KMS-11 (cell line): ENCODE data around the gene ZNF618.

Experiments
- H2AFZ ChIP-seq: fragments of 200-600 bp; sonication (generic); 2 replicates; pipeline ENCODE4 v1.6.1; 2016; ENCODE audit warnings: antibody characterized with exemption, mixed run types, low read depth
- H3K27ac ChIP-seq: fragments of 200-600 bp; sonication (generic); 2 replicates; pipeline ENCODE4 v1.6.1; 2016; ENCODE audit warnings: mild to moderate bottlenecking, mixed run types
- H3K27me3 ChIP-seq: fragments of 200-600 bp; sonication (generic); 2 replicates; pipeline ENCODE4 v1.6.1; 2017; ENCODE audit warnings: mild to moderate bottlenecking, low read depth, mixed run types, moderate library complexity; ENCODE audit not compliant: insufficient read depth
- H3K36me3 ChIP-seq: fragments of 200-600 bp; sonication (generic); 2 replicates; pipeline ENCODE4 v1.6.1; 2017; ENCODE audit warnings: mild to moderate bottlenecking, mixed run types; ENCODE audit not compliant: insufficient read depth
- H3K4me1 ChIP-seq: fragments of 200-600 bp; sonication (generic); 2 replicates; pipeline ENCODE4 v1.6.1; 2016; ENCODE audit warnings: mild to moderate bottlenecking, low read depth, mixed run types; ENCODE audit not compliant: poor library complexity, severe bottlenecking
- H3K4me2 ChIP-seq: fragments of 200-600 bp; sonication (generic); 2 replicates; pipeline ENCODE4 v1.7.0; 2016; ENCODE audit warnings: mild to moderate bottlenecking, mixed run types
- H3K4me3 ChIP-seq: fragments of 200-600 bp; sonication (generic); IDR thresholded peaks from 2 replicates; pipeline ENCODE4 v1.6.1; 2017; ENCODE audit warnings: low read depth, low read length, mixed read lengths; ENCODE audit not compliant: insufficient read depth
- H3K79me2 ChIP-seq: fragments of 200-600 bp; sonication (generic); 2 replicates; pipeline ENCODE4 v1.6.1; 2016; ENCODE audit warnings: low read depth, mixed run types; ENCODE audit not compliant: insufficient read depth
- H3K9ac ChIP-seq: fragments of 200-600 bp; sonication (generic); 2 replicates; pipeline ENCODE4 v1.6.1; 2016; ENCODE audit warnings: mild to moderate bottlenecking, mixed run types
- H4K20me1 ChIP-seq: fragments of 200-600 bp; sonication (generic); 2 replicates; pipeline ENCODE4 v1.6.1; 2016; ENCODE audit warnings: mild to moderate bottlenecking, mixed run types; ENCODE audit not compliant: insufficient read depth
- CTCF ChIP-seq: fragments of 200-600 bp; sonication (generic); conservative IDR thresholded peaks from 2 replicates; pipeline ENCODE4 v1.6.1; 2017; ENCODE audit warnings: low read depth, mild to moderate bottlenecking, antibody characterized with exemption, low read length, moderate library complexity, mixed read lengths

The ZNF618 gene

GRCh38 chr9:114055894-114056293, 179.8 kb downstream of the ZNF618 start:
- no peak overlapping the region for H3K9ac ChIP-seq
- H4K20me1 ChIP-seq, result no peaks in the 10 kb centered on the region
- H3K4me1 ChIP-seq, result no peaks in the 10 kb centered on the region
- H3K79me2 ChIP-seq, result no peaks in the 10 kb centered on the region
- H2AFZ ChIP-seq, result no peak overlapping the region
- no peak overlapping the region for H3K4me3 ChIP-seq
- H3K27me3 ChIP-seq, result no peaks in the 10 kb centered on the region
- TF ChIP-seq CTCF, result no peak
- H3K4me2 ChIP-seq, result no peak overlapping the region
- no peaks in the 10 kb centered on the region for H3K36me3 ChIP-seq
- H3K27ac ChIP-seq, result no peak overlapping the region

- no peak overlapping the region for H3K4me3 ChIP-seq
- no peaks in the 10 kb centered on the region for H3K4me1 ChIP-seq
- H3K4me2 ChIP-seq, result no peak overlapping the region
- no peaks in the 10 kb centered on the region for H3K36me3 ChIP-seq
- H3K79me2 ChIP-seq, result no peaks in the 10 kb centered on the region
- H3K27me3 ChIP-seq, result no peaks in the 10 kb centered on the region
- no peaks in the 10 kb centered on the region for H4K20me1 ChIP-seq
- no peak overlapping the region for H3K9ac ChIP-seq
- no peak overlapping the region for H3K27ac ChIP-seq
- no peak for TF ChIP-seq CTCF
- H2AFZ ChIP-seq, result no peak overlapping the region
Measured at GRCh38 chr9:114056527-114056926, 180.4 kb downstream of the ZNF618 start.

- H3K4me2 ChIP-seq, result no peak overlapping the region
- H3K79me2 ChIP-seq, result no peaks in the 10 kb centered on the region
- no peaks in the 10 kb centered on the region for H3K4me1 ChIP-seq
- H4K20me1 ChIP-seq, result no peaks in the 10 kb centered on the region
- no peak overlapping the region for H3K27ac ChIP-seq
- TF ChIP-seq CTCF, result no peak
- no peaks in the 10 kb centered on the region for H3K36me3 ChIP-seq
- H3K27me3 ChIP-seq, result no peaks in the 10 kb centered on the region
- H3K4me3 ChIP-seq, result no peak overlapping the region
- no peak overlapping the region for H2AFZ ChIP-seq
- no peak overlapping the region for H3K9ac ChIP-seq
Measured at GRCh38 chr9:114057161-114057885, 181.2 kb downstream of the ZNF618 start.

- no peak overlapping the region for H3K4me2 ChIP-seq
- TF ChIP-seq CTCF, result no peak
- H3K79me2 ChIP-seq, result no peaks in the 10 kb centered on the region
- no peaks in the 10 kb centered on the region for H3K4me1 ChIP-seq
- H2AFZ ChIP-seq, result no peak overlapping the region
- no peak overlapping the region for H3K9ac ChIP-seq
- H4K20me1 ChIP-seq, result no peaks in the 10 kb centered on the region
- H3K27ac ChIP-seq, result no peak overlapping the region
- H3K36me3 ChIP-seq, result no peaks in the 10 kb centered on the region
- H3K4me3 ChIP-seq, result no peak overlapping the region
- no peaks in the 10 kb centered on the region for H3K27me3 ChIP-seq
Measured at GRCh38 chr9:114058688-114059046, 182.6 kb downstream of the ZNF618 start.
